HG03025 (cell line): ENCODE measurements around the gene TSPAN16.

Experiments used
- ATAC-seq: cut with Tn5 transposase; IDR thresholded peaks from one replicate; pipeline ENCODE4 v1.9.1; 2021; ENCODE audit warnings: mild to moderate bottlenecking, moderate library complexity; ENCODE audit not compliant: unreplicated experiment, low FRiP score

TSPAN16 gene

GRCh38 chr19:11267316-11268085, 28.5 kb upstream of the TSPAN16 start:
- no peak for ATAC-seq

- no peak for ATAC-seq
Observed at GRCh38 chr19:11268783-11269267, 27.1 kb upstream of the TSPAN16 start.

GRCh38 chr19:11269408-11269807, 26.6 kb upstream of the TSPAN16 start:
- ATAC-seq, result no peak

DNA sequence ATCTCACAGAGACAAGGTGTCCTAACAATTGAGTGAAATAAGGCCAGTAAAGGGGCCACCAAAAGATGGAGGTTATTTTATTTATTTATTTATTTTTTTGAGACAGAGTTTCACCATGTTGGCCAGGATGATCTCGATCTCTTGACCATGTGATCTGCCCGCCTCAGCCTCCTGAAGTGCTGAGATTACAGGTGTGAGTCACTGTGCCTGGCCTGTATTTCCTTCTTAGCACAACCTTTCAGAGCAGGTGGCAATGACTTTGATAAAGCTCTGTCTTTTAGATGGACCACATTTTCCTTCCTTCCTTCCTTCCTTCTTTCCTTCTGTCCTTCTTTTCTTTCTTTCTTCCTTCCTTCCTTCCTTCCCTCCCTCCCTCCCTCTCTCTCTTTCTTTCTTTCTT, 22.7 kb upstream of the TSPAN16 start:
- no peak for ATAC-seq

- ATAC-seq, result no peak
Observed at GRCh38 chr19:11273989-11274388, 22.0 kb upstream of the TSPAN16 start.

GRCh38 chr19:11274533-11275086, 21.4 kb upstream of the TSPAN16 start:
- no peak for ATAC-seq

GRCh38 chr19:11278670-11279069, 17.3 kb upstream of the TSPAN16 start:
- ATAC-seq, result no peak

DNA sequence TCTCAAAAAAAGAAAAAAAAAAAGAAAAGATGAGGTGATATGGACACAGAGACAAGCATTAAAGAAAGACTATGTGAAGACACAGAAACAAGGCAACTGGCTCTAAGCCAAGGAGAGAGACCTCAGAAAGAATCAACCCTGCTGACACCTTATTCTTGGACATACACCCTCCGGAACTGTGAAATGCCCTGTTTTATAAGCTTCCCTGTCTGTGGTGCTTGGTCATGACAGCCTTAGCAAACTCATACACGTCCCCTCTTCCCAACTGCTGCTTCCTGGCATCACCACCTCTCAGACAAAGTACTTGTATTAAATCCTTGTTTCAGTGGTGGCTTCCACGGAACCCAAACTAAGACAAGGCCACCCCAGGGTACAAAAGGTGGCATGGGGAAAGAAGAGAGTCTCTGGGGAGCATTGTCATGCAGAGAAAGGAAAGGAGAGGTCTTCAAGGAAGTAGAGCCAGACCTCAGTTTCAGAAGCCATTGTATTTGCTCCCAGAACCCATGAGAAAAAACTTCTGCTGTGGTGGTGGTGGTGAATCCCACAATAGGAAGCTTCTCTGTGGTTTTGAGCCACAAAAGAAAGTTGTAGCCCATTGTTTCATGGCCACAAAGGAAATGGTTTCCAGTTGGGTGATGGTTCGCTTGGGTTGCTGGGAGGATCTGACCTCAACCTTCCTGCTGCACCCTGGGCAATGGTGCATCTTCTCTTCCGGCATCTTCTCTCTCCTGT, 16.3 kb upstream of the TSPAN16 start:
- no peak for ATAC-seq

DNA sequence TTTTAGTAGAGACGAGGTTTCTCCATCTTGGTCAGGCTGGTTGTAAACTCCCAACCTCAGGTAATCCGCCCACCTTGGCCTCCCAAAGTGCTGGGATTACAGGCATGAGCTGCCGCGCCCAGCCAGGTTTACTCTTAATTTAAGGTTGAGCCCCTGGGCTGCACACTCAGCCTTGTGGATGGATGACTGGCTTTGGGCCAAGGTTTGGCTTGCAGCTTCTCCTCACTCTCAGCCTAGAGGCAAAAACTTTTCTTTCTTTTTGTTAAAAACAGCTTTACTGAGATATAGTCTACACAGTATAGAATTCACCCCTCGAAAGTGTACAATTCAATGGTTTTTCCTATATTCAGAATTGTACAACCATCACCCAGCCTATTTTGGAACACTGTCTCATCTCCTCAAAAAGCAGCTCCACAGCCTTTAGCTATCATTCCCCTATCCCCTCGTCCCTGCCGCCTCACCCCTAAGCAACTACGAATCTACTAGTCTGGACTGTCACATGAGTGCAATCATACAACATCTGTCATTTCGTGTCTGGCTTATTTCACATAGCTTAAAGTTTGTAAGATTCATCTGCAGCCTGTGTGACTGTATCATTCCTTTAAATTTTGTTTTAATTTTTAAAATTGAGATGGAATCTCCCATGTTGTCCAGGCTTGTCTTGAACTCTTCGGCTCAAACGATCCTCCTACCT, 14.5 kb upstream of the TSPAN16 start:
- no peak for ATAC-seq

- no peak for ATAC-seq
Observed at GRCh38 chr19:11284515-11284914, 11.4 kb upstream of the TSPAN16 start.

DNA sequence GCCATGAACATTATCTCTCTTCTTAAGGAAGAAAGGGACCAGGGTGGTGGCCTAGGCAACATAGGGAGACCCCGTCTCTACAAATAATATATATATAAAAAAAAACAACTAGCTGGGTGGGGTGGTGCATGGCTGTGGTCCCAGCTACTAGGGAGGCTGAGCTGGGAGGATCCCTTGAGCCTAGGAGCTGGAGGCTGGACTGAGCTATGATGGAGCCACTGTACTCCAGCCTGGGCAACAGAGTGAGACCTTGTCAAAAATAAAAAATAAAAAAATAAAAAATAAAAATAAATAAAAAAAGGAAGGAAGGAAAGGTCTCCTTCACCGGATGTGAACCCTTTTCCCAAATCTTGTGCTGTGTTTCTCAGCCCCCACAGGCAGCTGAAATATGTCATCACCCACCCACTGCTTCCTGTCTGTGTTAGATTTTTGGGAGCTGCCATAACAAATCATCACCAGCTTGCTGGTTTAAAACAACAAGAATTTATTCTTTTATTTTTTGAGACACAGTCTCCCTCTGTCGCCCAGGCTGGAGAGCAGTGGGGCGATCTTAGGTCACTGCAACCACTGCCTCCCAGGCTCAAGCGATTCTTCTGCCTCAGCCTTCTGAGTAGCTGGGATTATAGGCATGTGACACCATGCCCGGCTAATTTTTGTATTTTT, 9.5 kb upstream of the TSPAN16 start:
- no peak for ATAC-seq

DNA sequence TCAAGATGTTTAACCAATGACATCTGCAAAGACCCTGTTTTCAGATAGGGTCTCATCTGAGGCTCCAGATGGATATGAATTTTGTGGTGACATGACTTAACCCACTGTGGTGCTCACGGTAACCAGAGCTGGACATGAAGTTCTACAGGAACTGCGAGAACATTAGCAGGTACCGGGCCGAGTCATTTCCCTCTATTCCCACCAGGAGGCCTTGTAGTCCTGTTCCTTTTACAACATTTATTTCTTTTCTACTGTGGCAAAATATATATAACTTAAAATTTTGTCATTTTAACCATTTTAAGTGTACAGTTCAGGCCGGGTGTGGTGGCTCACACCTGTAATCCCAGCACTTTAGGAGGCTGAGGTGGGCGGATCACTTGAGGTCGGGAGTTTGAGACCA, 7.6 kb upstream of the TSPAN16 start:
- no peak for ATAC-seq

- no peak for ATAC-seq
Observed at GRCh38 chr19:11290256-11290655, 5.7 kb upstream of the TSPAN16 start.

- no peak for ATAC-seq
Observed at GRCh38 chr19:11291415-11291814, 4.5 kb upstream of the TSPAN16 start.

DNA sequence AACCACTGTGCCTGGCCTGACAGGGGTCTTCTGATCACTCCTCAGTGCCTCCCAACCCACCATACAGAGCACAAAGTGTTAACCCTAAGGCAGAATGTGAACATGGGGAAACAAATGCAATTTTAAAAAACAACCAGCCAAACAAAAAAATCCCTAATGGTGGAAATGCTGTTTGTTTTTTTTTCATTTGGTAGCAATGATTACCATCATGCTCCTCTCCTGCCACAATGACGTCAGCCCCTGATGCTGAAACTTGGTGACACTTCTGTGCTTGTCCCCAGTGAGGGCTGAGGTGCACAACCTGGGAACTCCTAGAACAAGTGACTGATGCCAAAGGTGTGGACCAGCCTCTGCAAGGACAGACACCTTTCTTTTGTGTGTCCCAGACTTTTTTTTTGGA, 4.0 kb upstream of the TSPAN16 start:
- no peak for ATAC-seq

DNA sequence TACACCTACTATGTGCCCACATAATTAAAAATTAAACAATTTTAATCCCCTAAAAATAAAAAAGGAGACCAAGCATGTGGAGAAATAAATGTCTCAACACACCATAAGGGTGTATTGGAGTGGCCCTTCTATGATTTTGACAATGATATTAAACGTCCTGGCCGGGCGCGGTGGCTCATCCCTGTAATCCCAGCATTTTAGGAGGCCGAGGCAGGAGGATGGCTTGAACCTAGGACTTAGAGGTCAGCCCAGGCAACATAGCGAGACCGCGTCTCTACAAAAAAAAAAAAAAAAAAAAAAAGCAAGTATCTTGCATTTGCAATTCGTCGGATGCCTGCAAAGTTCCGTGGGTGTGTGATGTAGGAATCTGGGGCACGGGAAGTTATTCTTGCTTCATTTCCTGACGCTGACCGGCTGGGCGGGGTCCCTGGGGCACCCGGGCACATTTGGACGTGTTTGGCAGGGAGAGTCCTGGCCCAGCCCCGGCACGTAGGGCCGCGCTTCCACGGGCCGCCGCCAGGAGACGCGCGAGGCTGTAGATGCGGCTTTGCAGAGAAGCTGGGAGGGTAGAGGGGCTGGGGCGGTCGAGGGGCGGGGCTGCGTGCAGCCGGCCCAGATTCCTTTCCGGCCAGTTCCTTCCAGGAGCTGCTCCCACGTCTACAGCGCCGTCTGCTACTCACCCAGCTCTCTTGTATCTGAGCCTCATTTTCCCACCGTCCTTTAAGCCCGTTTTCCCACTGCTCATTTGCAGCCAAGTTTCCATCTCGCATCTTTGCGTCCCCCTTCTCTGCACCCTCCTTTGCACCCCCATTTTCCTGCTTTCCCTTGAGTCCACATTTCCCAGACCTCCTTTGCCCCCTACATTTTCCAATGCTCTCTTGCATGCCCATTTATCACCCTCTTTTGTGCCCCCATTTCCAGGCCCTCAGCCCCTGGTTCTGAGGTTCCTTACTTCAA, 2.2 kb upstream of the TSPAN16 start:
- ATAC-seq, result no peak

GRCh38 chr19:11295180-11295579, 780 bp upstream of the TSPAN16 start:
- no peak for ATAC-seq

GRCh38 chr19:11296264-11296663, 304 bp downstream of the TSPAN16 start:
- ATAC-seq, result no peak
